ACHN (cell line): ENCODE measurements around the gene NEGR1.
A peak's percentile ranks its signal among the peaks of the same experiment; 100 is the strongest.
"Not testable (repeated sequence)": the region's sequence is repeated elsewhere in the genome, so short reads cannot be mapped to it uniquely, and the experiment has no call there.

ENCODE experiments used
- DNase-seq: peaks from one replicate; pipeline ENCODE4 v3.0.0-alpha.2; 2015
- in situ Hi-C: cut with HindIII; loops from 2 replicates; pipeline ENCODE4 v1.10.0; 2017; ENCODE audit warnings: low sequenced_read_pairs, low pct_ligation_motif_present, low pct_unique_long_range_greater_than_20kb

NEGR1 gene

GRCh38 chr1:72253132-72253531 lies 29.2 kb downstream of the NEGR1 start:
- in situ Hi-C loops = no loop called here
- DNase-seq = no peak

DNA sequence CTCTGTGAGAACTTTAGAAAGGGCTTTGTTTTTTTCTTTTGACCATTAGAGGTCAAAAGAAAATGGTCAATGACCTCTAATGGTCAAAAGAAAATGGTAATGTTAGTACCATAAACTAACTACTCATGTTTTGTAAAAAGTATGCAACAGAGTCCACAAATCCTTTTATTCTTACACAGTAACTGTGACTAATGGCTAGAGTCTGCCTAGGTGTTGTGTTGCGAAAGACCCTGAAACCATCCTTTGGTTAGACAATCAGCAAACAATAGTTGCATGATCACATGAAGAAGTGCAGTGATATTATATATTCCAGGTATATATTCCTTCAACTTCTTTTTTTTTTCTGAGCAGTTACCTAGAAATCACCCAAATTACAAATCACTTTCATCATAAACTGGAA lies 40.9 kb downstream of the NEGR1 start:
- no peak for DNase-seq

GRCh38 chr1:72235931-72236330 lies 46.4 kb downstream of the NEGR1 start:
- DNase-seq, in situ Hi-C loops: not testable (repeated sequence)

More for the DNA sequence above, 40.9 kb downstream of the NEGR1 start:
- in situ Hi-C loops = no loop called here

- DNase-seq = no peak
Observed at GRCh38 chr1:72235062-72235461, 47.3 kb downstream of the NEGR1 start.

DNA sequence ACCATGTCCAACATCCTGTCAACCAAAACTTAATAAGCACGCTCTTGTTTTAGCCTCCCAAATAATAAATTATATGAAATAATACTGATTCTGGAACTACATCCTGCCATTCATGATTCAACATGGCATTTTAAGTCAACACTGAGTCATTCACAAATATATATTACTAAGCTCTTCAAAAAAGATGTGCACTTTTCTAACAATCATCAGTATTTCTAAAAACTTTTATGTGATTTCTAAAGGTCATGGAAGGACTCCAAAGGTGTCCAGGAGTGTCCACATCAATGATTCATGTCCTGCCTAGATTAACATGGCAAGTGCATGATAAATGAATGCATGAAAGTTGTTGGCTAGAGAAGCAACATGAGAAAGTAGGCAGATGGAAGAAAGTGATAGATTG lies 51.6 kb downstream of the NEGR1 start:
- in situ Hi-C loops = no loop called here
- DNase-seq = no peak

More at GRCh38 chr1:72235062-72235461, 47.3 kb downstream of the NEGR1 start:
- in situ Hi-C loops = no loop called here

DNA sequence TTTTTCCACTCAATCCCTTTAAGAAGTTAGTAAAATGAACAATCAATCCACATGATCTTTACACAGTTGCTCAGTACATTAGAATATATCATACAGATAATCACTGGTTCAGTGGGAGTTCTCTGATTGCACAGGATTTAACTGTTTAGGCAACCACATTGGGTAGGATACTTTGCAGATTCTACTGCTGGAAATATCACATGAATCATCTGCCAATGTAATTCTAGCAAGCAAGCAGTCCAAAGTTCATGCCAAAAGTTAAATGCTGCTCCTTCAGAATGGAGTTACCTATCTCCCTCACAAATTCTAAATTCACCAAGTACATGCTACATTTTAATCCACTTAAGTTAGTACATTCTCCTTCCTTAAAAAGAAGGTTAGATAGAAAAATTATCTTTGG lies 52.4 kb downstream of the NEGR1 start:
- DNase-seq = no peak
- in situ Hi-C loops = no loop called here

- no peak for DNase-seq
- in situ Hi-C loops = no loop called here
Observed at GRCh38 chr1:72227667-72228066, 54.7 kb downstream of the NEGR1 start.

DNA sequence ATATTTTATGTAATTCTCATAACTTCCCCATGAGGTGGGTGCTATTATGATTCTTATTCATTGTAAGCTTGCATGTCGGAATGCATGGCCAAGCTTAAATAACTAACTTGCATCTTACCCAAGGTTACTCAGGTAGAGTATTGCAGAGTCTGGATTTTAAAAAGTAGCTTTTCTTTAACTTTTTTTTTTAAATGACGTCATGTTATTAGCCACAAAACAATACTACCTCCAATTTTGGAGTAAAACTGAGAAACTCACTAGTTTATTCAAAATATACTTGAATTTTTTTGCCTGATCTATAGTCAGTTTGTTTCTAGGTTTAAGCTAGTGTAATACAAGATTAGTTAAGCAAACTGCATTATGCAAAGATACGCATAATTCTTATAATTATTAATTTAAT lies 57.8 kb downstream of the NEGR1 start:
- in situ Hi-C loops = no loop called here
- DNase-seq = no peak

DNA sequence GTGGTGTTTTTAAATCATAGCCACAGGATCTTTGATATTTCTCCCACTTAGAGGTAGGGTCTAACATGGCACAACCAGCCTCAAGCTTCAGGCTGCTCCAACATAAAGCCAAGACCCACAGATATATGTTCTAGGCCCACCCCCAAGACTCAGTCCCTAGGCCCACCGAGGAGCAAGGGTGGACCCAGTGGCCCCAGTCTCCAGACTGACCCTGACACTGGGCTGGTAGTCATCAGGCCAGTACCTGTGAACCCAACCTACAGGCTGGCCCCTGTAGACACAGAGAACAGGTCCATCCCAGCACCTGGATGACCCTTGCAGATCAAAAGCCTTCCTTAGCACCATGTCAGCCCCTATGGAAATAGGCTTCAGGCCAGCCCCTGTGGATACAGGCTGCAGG lies 60.5 kb downstream of the NEGR1 start:
- in situ Hi-C loops = no loop called here
- no peak for DNase-seq

DNA sequence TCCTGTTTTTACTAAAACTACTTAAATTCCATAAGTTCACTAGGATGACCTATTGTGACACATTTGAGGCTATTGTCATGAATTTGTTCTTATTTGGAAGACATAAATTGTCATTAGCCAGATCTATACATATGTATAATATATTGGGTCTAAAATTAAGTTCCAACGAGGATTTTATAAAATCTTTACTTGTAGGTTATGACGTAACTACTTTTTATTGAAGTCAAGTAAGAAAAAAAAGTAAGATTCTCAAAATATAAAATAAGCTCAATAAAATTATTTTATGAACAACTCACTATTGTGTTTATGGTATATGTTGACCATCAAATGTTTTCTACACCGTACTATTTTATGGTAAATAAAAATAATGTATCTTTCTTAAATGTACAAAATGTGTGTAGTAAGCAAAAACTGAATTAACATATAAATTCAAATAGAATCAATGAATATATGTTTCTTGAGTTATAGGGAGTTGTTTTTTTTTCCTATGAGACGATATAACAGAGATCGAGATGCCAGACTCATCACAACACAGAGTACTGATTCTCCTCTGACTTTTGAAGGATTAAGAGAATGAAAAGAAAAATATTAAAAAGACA lies 64.1 kb downstream of the NEGR1 start:
- DNase-seq = no peak
- in situ Hi-C loops = no loop called here

- no peak for DNase-seq
- in situ Hi-C loops = no loop called here
Observed at GRCh38 chr1:72207059-72207458, 75.3 kb downstream of the NEGR1 start.

DNA sequence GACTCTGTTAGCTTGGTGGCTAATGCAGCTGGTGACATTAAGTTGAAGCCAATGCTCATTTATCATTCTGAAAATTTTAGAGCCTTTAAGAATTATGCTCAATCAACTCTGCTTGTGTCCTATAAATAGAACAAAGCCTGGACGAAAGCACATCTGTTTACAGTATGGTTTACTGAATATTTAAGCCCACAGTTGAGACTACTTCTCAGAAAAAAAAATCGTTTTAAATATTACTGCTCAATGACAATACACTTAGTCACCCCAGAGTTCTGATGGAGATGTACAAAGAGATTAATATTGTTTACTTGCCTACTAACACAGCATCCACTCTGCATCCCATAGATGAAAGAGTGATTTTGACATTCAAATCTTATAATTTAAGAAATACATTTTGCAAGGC lies 79.6 kb downstream of the NEGR1 start:
- in situ Hi-C loops = no loop called here
- DNase-seq = no peak

- DNase-seq = no peak
- in situ Hi-C loops = no loop called here
Observed at GRCh38 chr1:72197786-72198185, 84.6 kb downstream of the NEGR1 start.

GRCh38 chr1:72186733-72187307 lies 95.5 kb downstream of the NEGR1 start:
- DNase-seq = peak; percentile 39
- in situ Hi-C loops = no loop called here

DNA sequence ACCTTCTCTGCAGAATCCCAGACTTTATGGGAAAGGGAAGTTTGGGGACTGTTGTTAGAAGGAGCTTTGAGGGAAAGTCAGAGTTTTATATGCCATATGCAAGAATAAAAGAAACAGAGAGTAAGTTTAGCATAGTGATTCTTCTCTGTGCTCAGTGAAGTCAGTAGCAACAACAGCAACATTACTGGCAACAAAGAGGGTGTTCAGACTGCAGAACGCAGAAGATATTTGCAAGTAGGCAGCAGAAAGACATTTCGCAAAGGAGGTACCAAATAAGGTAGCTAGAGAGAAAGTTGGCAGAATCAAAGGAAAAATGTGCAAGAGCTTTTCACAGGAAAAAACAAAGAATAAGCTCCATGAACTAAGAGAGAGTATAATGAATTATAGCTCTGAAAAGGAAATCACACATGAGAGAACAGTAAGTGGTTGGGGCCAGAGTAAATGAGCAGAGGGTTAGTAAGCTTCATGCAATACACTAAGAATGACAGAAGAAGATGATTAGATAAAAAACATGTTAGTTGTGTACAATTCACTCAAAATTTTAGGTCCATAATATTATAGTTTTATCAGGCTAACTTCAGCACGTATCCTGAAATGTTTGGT lies 98.1 kb downstream of the NEGR1 start:
- in situ Hi-C loops = no loop called here
- no peak for DNase-seq

- in situ Hi-C loops = no loop called here
- DNase-seq = no peak
Observed at GRCh38 chr1:72182859-72183258, 99.5 kb downstream of the NEGR1 start.

GRCh38 chr1:72178266-72178665 lies 104.1 kb downstream of the NEGR1 start:
- in situ Hi-C loops = no loop called here

GRCh38 chr1:72177711-72178110 lies 104.6 kb downstream of the NEGR1 start:
- in situ Hi-C loops = no loop called here
- DNase-seq = no peak

More at GRCh38 chr1:72178266-72178665, 104.1 kb downstream of the NEGR1 start:
- peak; percentile 44 for DNase-seq

- in situ Hi-C loops = no loop called here
- no peak for DNase-seq
Observed at GRCh38 chr1:72170246-72170645, 112.1 kb downstream of the NEGR1 start.

DNA sequence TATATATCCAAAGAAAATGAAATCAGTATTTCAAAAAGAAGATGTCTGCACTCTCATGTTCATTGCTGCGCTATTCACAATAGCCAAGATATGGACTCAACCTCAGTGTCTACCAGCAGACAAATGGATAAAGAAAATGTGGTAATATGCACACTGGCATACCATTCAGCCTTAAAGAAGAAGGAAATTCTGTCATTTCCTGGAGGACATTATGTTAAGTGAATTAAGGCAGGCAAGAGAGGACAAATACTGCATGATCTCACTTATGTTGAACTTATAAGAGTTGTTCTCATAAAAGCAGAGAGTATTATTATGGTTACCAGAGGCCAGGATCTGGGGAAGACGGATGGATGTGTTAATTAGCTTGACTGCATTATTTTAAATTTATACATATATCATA lies 115.9 kb downstream of the NEGR1 start:
- in situ Hi-C loops = no loop called here
- no peak for DNase-seq
